HEK293 (cell line): ENCODE results near the gene ZDHHC14.

ENCODE experiments used
- FEZF1 ChIP-seq: fragments of 450-650 bp; formaldehyde crosslinking; IDR thresholded peaks from 2 replicates; pipeline ENCODE4 v1.5.1; 2016; ENCODE audit warnings: missing biosample characterization, missing genetic modification characterization
- MYNN ChIP-seq: fragments of 450-650 bp; formaldehyde crosslinking; IDR thresholded peaks from 2 replicates; pipeline ENCODE4 v1.5.1; 2016; ENCODE audit warnings: missing biosample characterization, missing genetic modification characterization, borderline replicate concordance
- SCRT2 ChIP-seq: fragments of 450-650 bp; formaldehyde crosslinking; IDR thresholded peaks from 2 replicates; pipeline ENCODE4 v1.5.1; 2016; ENCODE audit warnings: missing biosample characterization, missing genetic modification characterization
- ZBTB21 ChIP-seq: fragments of 450-650 bp; formaldehyde crosslinking; IDR thresholded peaks from 2 replicates; pipeline ENCODE4 v1.5.1; 2017; ENCODE audit warnings: missing biosample characterization, missing genetic modification characterization
- ZNF202 ChIP-seq: fragments of 450-650 bp; formaldehyde crosslinking; IDR thresholded peaks from 2 replicates; pipeline ENCODE4 v1.5.1; 2016; ENCODE audit warnings: missing biosample characterization, missing genetic modification characterization, borderline replicate concordance
- ZNF274 ChIP-seq, 2 experiments: fragments of 200-500 bp in 1 of 2; fragments of 450-650 bp in 1 of 2; sonication (Bioruptor generic) in 1 of 2; formaldehyde crosslinking in 1 of 2; IDR thresholded peaks; 2 replicates each; pipeline versions ENCODE4 v1.5.1 to v1.6.1; 2014 to 2016; ENCODE audit warnings: borderline replicate concordance in 1 of 2, inconsistent platforms in 1 of 2, low read length in 1 of 2, missing biosample characterization in 1 of 2, missing genetic modification characterization in 1 of 2
- ZXDB ChIP-seq: fragments of 450-650 bp; formaldehyde crosslinking; IDR thresholded peaks from 2 replicates; pipeline ENCODE4 v1.5.1; 2016; ENCODE audit warnings: missing biosample characterization, missing genetic modification characterization
- TF ChIP-seq, protein P1 (sequence below): fragments of 450-650 bp; formaldehyde crosslinking; IDR thresholded peaks from 2 replicates; pipeline ENCODE4 v1.5.1; 2016; ENCODE audit warnings: missing biosample characterization, missing genetic modification characterization
- TF ChIP-seq, protein P2 (sequence below): fragments of 450-650 bp; formaldehyde crosslinking; IDR thresholded peaks from 2 replicates; pipeline ENCODE4 v1.5.1; 2016; ENCODE audit warnings: missing biosample characterization, missing genetic modification characterization
- TF ChIP-seq, protein P3 (sequence below): fragments of 450-650 bp; formaldehyde crosslinking; IDR thresholded peaks from 2 replicates; pipeline ENCODE4 v1.5.1; 2016; ENCODE audit warnings: missing biosample characterization, missing genetic modification characterization, low read depth
- TF ChIP-seq, protein P4 (sequence below): fragments of 450-650 bp; formaldehyde crosslinking; IDR thresholded peaks from 2 replicates; pipeline ENCODE4 v1.5.1; 2016; ENCODE audit warnings: missing biosample characterization, missing genetic modification characterization
- TF ChIP-seq, protein P5 (sequence below): fragments of 450-650 bp; formaldehyde crosslinking; IDR thresholded peaks from 2 replicates; pipeline ENCODE4 v1.5.1; 2016; ENCODE audit warnings: missing biosample characterization, missing genetic modification characterization

DNA sequence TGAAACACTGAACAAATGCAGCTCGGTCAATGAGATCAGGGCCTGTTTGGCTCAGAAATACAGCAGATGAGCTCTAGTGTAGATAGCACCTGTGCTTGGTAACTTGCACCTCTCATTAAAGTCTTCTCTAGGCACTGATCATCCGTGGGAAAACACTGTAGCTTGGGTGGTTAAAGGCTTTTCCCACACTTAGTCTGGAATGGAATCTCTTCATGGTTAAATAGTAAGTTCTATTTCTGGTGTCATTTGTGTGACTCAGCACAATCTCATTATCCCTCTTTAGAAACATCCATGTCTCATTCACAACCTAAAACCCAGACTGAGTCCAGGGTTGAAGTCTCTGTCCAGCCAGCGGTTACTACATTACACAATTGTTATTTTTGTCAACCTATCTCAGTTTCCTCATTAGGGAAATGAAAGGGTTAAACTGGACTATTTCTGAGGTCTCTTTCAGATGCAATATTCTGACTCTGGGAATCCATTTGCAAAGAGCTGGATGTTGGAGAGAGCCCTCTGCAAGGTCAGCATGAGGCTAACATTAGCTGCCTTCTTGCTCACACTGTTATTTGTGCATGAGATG, 125.0 kb downstream of the ZDHHC14 start:
- TF ChIP-seq, protein P1, sequence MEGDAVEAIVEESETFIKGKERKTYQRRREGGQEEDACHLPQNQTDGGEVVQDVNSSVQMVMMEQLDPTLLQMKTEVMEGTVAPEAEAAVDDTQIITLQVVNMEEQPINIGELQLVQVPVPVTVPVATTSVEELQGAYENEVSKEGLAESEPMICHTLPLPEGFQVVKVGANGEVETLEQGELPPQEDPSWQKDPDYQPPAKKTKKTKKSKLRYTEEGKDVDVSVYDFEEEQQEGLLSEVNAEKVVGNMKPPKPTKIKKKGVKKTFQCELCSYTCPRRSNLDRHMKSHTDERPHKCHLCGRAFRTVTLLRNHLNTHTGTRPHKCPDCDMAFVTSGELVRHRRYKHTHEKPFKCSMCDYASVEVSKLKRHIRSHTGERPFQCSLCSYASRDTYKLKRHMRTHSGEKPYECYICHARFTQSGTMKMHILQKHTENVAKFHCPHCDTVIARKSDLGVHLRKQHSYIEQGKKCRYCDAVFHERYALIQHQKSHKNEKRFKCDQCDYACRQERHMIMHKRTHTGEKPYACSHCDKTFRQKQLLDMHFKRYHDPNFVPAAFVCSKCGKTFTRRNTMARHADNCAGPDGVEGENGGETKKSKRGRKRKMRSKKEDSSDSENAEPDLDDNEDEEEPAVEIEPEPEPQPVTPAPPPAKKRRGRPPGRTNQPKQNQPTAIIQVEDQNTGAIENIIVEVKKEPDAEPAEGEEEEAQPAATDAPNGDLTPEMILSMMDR (tag by site-specific recombination) = no peak
- TF ChIP-seq ZBTB21 (tag by site-specific recombination) (no peak), SCRT2 (tag by site-specific recombination) (no peak), ZNF274 (IDR thresholded peaks at IDR 0.05; ENCODE audit: low read length) (no peak), ZNF274 (tag by site-specific recombination; IDR thresholded peaks at IDR 0.05; ENCODE audit: borderline replicate concordance) (no peak), FEZF1 (tag by site-specific recombination) (no peak), MYNN (no peak), ZNF202 (no peak), ZXDB (tag by site-specific recombination) (no peak)
- TF ChIP-seq, protein P2, sequence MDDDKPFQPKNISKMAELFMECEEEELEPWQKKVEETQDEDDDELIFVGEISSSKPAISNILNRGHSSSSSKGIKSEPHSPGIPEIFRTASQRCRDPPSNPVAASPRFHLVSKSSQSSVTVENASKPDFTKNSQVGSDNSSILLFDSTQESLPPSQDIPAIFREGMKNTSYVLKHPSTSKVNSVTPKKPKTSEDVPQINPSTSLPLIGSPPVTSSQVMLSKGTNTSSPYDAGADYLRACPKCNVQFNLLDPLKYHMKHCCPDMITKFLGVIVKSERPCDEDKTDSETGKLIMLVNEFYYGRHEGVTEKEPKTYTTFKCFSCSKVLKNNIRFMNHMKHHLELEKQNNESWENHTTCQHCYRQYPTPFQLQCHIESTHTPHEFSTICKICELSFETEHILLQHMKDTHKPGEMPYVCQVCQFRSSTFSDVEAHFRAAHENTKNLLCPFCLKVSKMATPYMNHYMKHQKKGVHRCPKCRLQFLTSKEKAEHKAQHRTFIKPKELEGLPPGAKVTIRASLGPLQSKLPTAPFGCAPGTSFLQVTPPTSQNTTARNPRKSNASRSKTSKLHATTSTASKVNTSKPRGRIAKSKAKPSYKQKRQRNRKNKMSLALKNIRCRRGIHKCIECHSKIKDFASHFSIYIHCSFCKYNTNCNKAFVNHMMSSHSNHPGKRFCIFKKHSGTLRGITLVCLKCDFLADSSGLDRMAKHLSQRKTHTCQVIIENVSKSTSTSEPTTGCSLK (tag by site-specific recombination) = no peak
- TF ChIP-seq, protein P3, sequence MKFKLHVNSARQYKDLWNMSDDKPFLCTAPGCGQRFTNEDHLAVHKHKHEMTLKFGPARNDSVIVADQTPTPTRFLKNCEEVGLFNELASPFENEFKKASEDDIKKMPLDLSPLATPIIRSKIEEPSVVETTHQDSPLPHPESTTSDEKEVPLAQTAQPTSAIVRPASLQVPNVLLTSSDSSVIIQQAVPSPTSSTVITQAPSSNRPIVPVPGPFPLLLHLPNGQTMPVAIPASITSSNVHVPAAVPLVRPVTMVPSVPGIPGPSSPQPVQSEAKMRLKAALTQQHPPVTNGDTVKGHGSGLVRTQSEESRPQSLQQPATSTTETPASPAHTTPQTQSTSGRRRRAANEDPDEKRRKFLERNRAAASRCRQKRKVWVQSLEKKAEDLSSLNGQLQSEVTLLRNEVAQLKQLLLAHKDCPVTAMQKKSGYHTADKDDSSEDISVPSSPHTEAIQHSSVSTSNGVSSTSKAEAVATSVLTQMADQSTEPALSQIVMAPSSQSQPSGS (tag by site-specific recombination) = no peak
- TF ChIP-seq, protein P4, sequence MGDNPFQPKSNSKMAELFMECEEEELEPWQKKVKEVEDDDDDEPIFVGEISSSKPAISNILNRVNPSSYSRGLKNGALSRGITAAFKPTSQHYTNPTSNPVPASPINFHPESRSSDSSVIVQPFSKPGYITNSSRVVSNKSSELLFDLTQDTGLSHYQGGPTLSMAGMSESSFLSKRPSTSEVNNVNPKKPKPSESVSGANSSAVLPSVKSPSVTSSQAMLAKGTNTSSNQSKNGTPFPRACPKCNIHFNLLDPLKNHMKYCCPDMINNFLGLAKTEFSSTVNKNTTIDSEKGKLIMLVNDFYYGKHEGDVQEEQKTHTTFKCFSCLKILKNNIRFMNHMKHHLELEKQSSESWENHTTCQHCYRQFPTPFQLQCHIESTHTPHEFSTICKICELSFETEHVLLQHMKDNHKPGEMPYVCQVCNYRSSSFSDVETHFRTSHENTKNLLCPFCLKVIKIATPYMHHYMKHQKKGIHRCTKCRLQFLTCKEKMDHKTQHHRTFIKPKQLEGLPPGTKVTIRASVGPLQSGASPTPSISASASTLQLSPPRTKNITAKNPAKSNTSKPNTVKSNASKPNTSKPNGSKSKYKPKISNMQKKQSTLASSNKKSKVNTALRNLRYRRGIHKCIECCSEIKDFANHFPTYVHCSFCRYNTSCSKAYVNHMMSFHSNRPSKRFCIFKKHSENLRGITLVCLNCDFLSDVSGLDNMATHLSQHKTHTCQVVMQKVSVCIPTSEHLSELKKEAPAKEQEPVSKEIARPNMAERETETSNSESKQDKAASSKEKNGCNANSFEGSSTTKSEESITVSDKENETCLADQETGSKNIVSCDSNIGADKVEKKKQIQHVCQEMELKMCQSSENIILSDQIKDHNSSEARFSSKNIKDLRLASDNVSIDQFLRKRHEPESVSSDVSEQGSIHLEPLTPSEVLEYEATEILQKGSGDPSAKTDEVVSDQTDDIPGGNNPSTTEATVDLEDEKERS (tag by site-specific recombination) = no peak
- TF ChIP-seq, protein P5, sequence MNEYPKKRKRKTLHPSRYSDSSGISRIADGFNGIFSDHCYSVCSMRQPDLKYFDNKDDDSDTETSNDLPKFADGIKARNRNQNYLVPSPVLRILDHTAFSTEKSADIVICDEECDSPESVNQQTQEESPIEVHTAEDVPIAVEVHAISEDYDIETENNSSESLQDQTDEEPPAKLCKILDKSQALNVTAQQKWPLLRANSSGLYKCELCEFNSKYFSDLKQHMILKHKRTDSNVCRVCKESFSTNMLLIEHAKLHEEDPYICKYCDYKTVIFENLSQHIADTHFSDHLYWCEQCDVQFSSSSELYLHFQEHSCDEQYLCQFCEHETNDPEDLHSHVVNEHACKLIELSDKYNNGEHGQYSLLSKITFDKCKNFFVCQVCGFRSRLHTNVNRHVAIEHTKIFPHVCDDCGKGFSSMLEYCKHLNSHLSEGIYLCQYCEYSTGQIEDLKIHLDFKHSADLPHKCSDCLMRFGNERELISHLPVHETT (tag by site-specific recombination) = no peak
